Sigmoid colon (tissue), 7 donors: Measurements from ENCODE around the gene AGFG1. TPM values are rescaled to one million over a fixed set of nuclear protein-coding genes. Genes with fewer than 3 reads are reported as not detected.

Source experiments
- DNase-seq: peaks from one replicate; pipeline ENCODE4 v3.0.0-alpha.2; 2019
- H3K27ac ChIP-seq, 4 donors: fragments of 200-600 bp; sonication (generic); one replicate each; pipeline ENCODE4 v1.5.1; 2016 to 2019; ENCODE audit warnings: mild to moderate bottlenecking in 1 of 4
- H3K27me3 ChIP-seq, 3 donors: fragments of 200-600 bp; sonication (generic); one replicate each; pipeline ENCODE4 v1.5.1; 2019; ENCODE audit warnings: mild to moderate bottlenecking in 1 of 3
- H3K36me3 ChIP-seq, 4 donors: fragments of 200-600 bp; sonication (generic); one replicate each; pipeline ENCODE4 v1.5.1; 2016 to 2019
- H3K4me1 ChIP-seq, 4 donors: fragments of 200-600 bp; sonication (generic); one replicate each; pipeline ENCODE4 v1.5.1; 2017 to 2019
- H3K4me3 ChIP-seq, 4 donors: fragments of 200-600 bp; sonication (generic); one replicate each; pipeline ENCODE4 v1.5.1; 2017 to 2019; ENCODE audit warnings: mild to moderate bottlenecking in 2 of 4, moderate library complexity in 1 of 4
- H3K9me3 ChIP-seq, 4 donors: fragments of 200-600 bp in 3 of 4; sonication (generic) in 3 of 4; one replicate each; pipeline versions ENCODE4 v1.5.1 to v1.6.1; 2013 to 2019
- EP300 ChIP-seq, 4 donors: sonication (generic); formaldehyde crosslinking; IDR thresholded peaks; one replicate each; pipeline ENCODE4 v1.6.1; 2017; ENCODE audit warnings: antibody characterized with exemption in 4 of 4
- POLR2A ChIP-seq, 2 donors: fragments of 450-650 bp; IDR thresholded peaks; one replicate each; pipeline ENCODE4 v1.6.1; 2016; ENCODE audit warnings: antibody characterized with exemption in 2 of 2, mild to moderate bottlenecking in 2 of 2, moderate library complexity in 2 of 2
- POLR2AphosphoS5 ChIP-seq, 4 donors: sonication (generic); formaldehyde crosslinking; IDR thresholded peaks; one replicate each; pipeline ENCODE4 v1.6.1; 2017; ENCODE audit warnings: antibody characterized with exemption in 4 of 4
- WGBS, 2 donors: extraction: QIAGEN DNeasy Blood & Tissue Kit; methylation state at CpG; one replicate each; pipeline ENCODE4 v1.1.7; 2013; 5-methylcytosine and 5-hydroxymethylcytosine counted together
- intact Hi-C: fragments of 100-400 bp; cut with DNase I; formaldehyde crosslinking; loops from one replicate; pipeline ENCODE4 v1.15.1; 2023
- polyA plus RNA-seq, 3 donors: library from polyadenylated mRNA; stranded (reverse); fragments of 200-250 nt; gene quantifications; one replicate each; pipeline ENCODE4 v1.2.3, GENCODE V29; 2013
- total RNA-seq, 4 donors: library from RNA; depleted of rRNA; stranded (reverse); fragments of >200 nt; gene quantifications; one replicate each; pipeline ENCODE4 v1.1.0, GENCODE V29; 2016
- TF ChIP-seq, protein P1 (sequence below), 4 experiments: fragments of 450-650 bp in 3 of 4; fragments of 200-600 bp in 1 of 4; IDR thresholded peaks; one replicate each; pipeline ENCODE4 v1.5.1; 2016 to 2019; ENCODE audit warnings: antibody characterized with exemption in 4 of 4, mild to moderate bottlenecking in 3 of 4, moderate library complexity in 2 of 4
- donor health status: healthy with polysubstance abuse.
- donor health status: Bipolar disorder and iron deficiency.
- donor health status: healthy.

Gene AGFG1
- total and polyA plus RNA-seq, 7 donors, result 36.0 to 53.9 (median 43.6) TPM

DNA sequence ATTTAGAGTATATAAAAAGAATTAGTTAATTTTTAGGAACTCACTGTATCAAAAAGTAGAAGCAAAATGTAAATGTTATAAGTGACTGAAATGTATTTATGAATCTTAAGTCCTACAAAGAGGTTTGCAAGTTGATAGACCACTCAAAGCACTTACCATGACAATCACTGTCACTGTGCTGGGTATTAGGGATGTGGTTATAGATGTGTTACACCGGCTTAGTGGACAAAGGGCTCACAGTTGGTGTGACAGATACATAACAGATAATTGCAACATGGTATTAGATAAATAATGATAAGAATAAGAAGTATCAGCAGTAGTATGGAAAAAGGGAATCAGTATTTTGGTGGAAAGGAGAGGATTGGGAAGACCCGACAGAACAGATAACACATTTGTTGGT is 21.6 kb downstream of the AGFG1 start:
- no peak for DNase-seq
- Histone ChIP-seq H3K27me3 (no peaks in the 10 kb centered on the region), H3K9me3 (no peaks in the 10 kb centered on the region), H3K4me3 (no peak overlapping the region), H3K27ac (no peak overlapping the region), H3K4me1 (peaks cover 0 to 10% (median 3%) of the 10 kb centered on the region in 4 donors), H3K36me3 (peaks cover 0 to 4% (median 0%) of the 10 kb centered on the region in 4 donors)
- intact Hi-C loops, result no loop called here
- no peak for TF ChIP-seq EP300 (IDR thresholded peaks at IDR 0.05)
- TF ChIP-seq POLR2A (IDR thresholded peaks at IDR 0.05), result no peak
- TF ChIP-seq POLR2AphosphoS5 (IDR thresholded peaks at IDR 0.05), result no peak
- TF ChIP-seq, protein P1, sequence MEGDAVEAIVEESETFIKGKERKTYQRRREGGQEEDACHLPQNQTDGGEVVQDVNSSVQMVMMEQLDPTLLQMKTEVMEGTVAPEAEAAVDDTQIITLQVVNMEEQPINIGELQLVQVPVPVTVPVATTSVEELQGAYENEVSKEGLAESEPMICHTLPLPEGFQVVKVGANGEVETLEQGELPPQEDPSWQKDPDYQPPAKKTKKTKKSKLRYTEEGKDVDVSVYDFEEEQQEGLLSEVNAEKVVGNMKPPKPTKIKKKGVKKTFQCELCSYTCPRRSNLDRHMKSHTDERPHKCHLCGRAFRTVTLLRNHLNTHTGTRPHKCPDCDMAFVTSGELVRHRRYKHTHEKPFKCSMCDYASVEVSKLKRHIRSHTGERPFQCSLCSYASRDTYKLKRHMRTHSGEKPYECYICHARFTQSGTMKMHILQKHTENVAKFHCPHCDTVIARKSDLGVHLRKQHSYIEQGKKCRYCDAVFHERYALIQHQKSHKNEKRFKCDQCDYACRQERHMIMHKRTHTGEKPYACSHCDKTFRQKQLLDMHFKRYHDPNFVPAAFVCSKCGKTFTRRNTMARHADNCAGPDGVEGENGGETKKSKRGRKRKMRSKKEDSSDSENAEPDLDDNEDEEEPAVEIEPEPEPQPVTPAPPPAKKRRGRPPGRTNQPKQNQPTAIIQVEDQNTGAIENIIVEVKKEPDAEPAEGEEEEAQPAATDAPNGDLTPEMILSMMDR (IDR thresholded peaks at IDR 0.05), result no peak
- WGBS, 2 donors, result 94 to 95% methylated on average over 2 of the region's 2 CpGs

GRCh38 chr2:227497158-227497557 is 25.2 kb downstream of the AGFG1 start:
- H3K27me3 ChIP-seq, result no peaks in the 10 kb centered on the region
- intact Hi-C loops, result no loop called here
- H3K4me3 ChIP-seq, result no peak overlapping the region
- H3K27ac ChIP-seq, result no peak overlapping the region
- H3K36me3 ChIP-seq, result peaks cover 0 to 4% (median 0%) of the 10 kb centered on the region in 4 donors
- DNase-seq, result no peak
- H3K4me1 ChIP-seq, result peaks cover 0 to 22% (median 15%) of the 10 kb centered on the region in 4 donors
- WGBS, 2 donors, result 13 to 57% methylated on average over 2 of the region's 2 CpGs
- H3K9me3 ChIP-seq, result no peaks in the 10 kb centered on the region
- TF ChIP-seq, protein P1 (IDR thresholded peaks at IDR 0.05), result no peak

- no peak overlapping the region for H3K27ac ChIP-seq
- no peaks in the 10 kb centered on the region for H3K27me3 ChIP-seq
- no peak overlapping the region for H3K4me3 ChIP-seq
- DNase-seq, result no peak
- peaks cover 0 to 41% (median 34%) of the 10 kb centered on the region in 4 donors for H3K4me1 ChIP-seq
- intact Hi-C loops, result no loop called here
- H3K9me3 ChIP-seq, result no peaks in the 10 kb centered on the region
- no peak for TF ChIP-seq POLR2A (IDR thresholded peaks at IDR 0.05)
- TF ChIP-seq, protein P1 (IDR thresholded peaks at IDR 0.05), result no peak
- TF ChIP-seq POLR2AphosphoS5 (IDR thresholded peaks at IDR 0.05), result no peak
- TF ChIP-seq EP300 (IDR thresholded peaks at IDR 0.05), result no peak
- H3K36me3 ChIP-seq, result peaks cover 0 to 2% (median 0%) of the 10 kb centered on the region in 4 donors
- 91 to 92% methylated on average over 6 of the region's 6 CpGs for whole genome bisulfite sequencing, 2 donors
Observed at GRCh38 chr2:227499627-227500300, 27.8 kb downstream of the AGFG1 start.

DNA sequence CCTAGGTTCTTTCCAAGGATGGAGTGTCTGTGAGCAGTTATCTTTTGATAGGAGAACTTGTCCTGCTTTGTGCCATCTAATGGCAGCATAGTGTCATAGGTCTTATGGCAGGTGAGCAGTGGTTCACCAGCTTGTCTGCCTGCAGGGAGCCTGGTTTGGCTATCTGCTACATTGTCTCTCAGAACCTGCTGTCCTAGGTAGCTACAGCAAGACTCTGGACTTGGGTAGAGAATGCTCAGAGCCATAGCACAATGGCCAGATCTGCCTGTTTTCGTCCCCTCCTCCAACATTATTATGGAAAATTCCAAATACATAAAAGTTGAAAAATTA is 28.3 kb downstream of the AGFG1 start:
- H3K36me3 ChIP-seq, result no peaks in the 10 kb centered on the region
- DNase-seq, result no peak
- no peaks in the 10 kb centered on the region for H3K9me3 ChIP-seq
- peaks cover 0 to 46% (median 39%) of the 10 kb centered on the region in 4 donors for H3K4me1 ChIP-seq
- intact Hi-C loops, result no loop called here
- H3K4me3 ChIP-seq, result no peak overlapping the region
- WGBS, 2 donors, result 95 to 98% methylated on average over 1 of the region's 1 CpG
- TF ChIP-seq, protein P1 (IDR thresholded peaks at IDR 0.05), result no peak
- TF ChIP-seq POLR2AphosphoS5 (IDR thresholded peaks at IDR 0.05) (no peak), POLR2A (IDR thresholded peaks at IDR 0.05) (no peak), EP300 (IDR thresholded peaks at IDR 0.05) (no peak)
- H3K27me3 ChIP-seq, result no peaks in the 10 kb centered on the region
- no peak overlapping the region for H3K27ac ChIP-seq
